WTC11 (cell line): ENCODE data around the gene HIPK2. TPM values are rescaled to one million over a fixed set of nuclear protein-coding genes. Genes with fewer than 3 reads are reported as not detected.

Experiments used
- ATAC-seq: fragments of 200-7000 bp; cut with Tn5 transposase; 2 replicates; pipeline ENCODE4 v1.10.0; 2021; ENCODE audit warnings: mild to moderate bottlenecking, moderate library complexity
- CTCF ChIA-PET: fragments of 300-600 bp; sonication (Branson Sonifier 250); formaldehyde crosslinking; loops from one replicate; lab custom pipeline; 2021; ENCODE audit warnings: antibody characterized with exemption; lab: Charles Lee
- POLR2A ChIA-PET: fragments of 350-600 bp; sonication (Branson Sonifier 250); formaldehyde crosslinking; loops from one replicate; lab custom pipeline; 2021; ENCODE audit warnings: antibody characterized with exemption; lab: Charles Lee
- DNase-seq: peaks from one replicate; pipeline ENCODE4 v3.0.0; 2021; ENCODE audit warnings: low spot score
- H3K27ac Mint-ChIP-seq: 2 replicates; pipeline ENCODE4 v1.8.0; 2021; ENCODE audit warnings: mixed read lengths
- H3K27me3 Mint-ChIP-seq: 2 replicates; pipeline ENCODE4 v1.8.0; 2021; ENCODE audit warnings: low read depth, mild to moderate bottlenecking, moderate library complexity, mixed read lengths
- H3K36me3 Mint-ChIP-seq: 2 replicates; pipeline ENCODE4 v1.8.0; 2021; ENCODE audit warnings: mixed read lengths
- H3K4me1 Mint-ChIP-seq: 2 replicates; pipeline ENCODE4 v1.8.0; 2022; ENCODE audit warnings: mixed read lengths
- H3K4me3 Mint-ChIP-seq: 2 replicates; pipeline ENCODE4 v1.8.0; 2021; ENCODE audit warnings: mild to moderate bottlenecking, moderate library complexity, mixed read lengths
- H3K9me3 Mint-ChIP-seq: 2 replicates; pipeline ENCODE4 v1.8.0; 2021; ENCODE audit warnings: mixed read lengths
- CBFB ChIP-seq: sonication (generic); formaldehyde crosslinking; IDR thresholded peaks from 2 replicates; pipeline ENCODE4 v1.8.1; 2022; ENCODE audit warnings: mild to moderate bottlenecking, low read depth, missing genetic modification reagents
- E2F5 ChIP-seq: sonication (generic); formaldehyde crosslinking; IDR thresholded peaks from 2 replicates; pipeline ENCODE4 v1.8.1; 2022; ENCODE audit warnings: mild to moderate bottlenecking, moderate library complexity, missing genetic modification reagents
- EMX1 ChIP-seq: fragments of 250-450 bp; sonication (Bioruptor Pico); IDR thresholded peaks from 2 replicates; pipeline ENCODE4 v1.8.0; 2021; ENCODE audit warnings: mild to moderate bottlenecking
- JAZF1 ChIP-seq: fragments of 250-450 bp; sonication (Bioruptor Pico); IDR thresholded peaks from 2 replicates; pipeline ENCODE4 v1.9.0; 2021; ENCODE audit warnings: moderate library complexity, mild to moderate bottlenecking, inconsistent platforms
- JUN ChIP-seq: sonication (generic); formaldehyde crosslinking; IDR thresholded peaks from 2 replicates; pipeline ENCODE4 v1.8.0; 2023; ENCODE audit warnings: mild to moderate bottlenecking, missing genetic modification reagents
- PRDM15 ChIP-seq: sonication (generic); formaldehyde crosslinking; IDR thresholded peaks from 2 replicates; pipeline ENCODE4 v1.8.0; 2022; ENCODE audit warnings: missing genetic modification reagents
- PRRX2 ChIP-seq: fragments of 250-450 bp; sonication (Bioruptor Pico); IDR thresholded peaks from 2 replicates; pipeline ENCODE4 v1.8.0; 2021; ENCODE audit warnings: mild to moderate bottlenecking
- ZNF138 ChIP-seq: sonication (generic); formaldehyde crosslinking; conservative IDR thresholded peaks from 2 replicates; pipeline ENCODE4 v1.8.1; 2022; ENCODE audit warnings: mild to moderate bottlenecking, moderate library complexity, missing genetic modification reagents
- ZNF263 ChIP-seq: sonication (generic); formaldehyde crosslinking; IDR thresholded peaks from 2 replicates; pipeline ENCODE4 v1.8.1; 2022; ENCODE audit warnings: low read depth, mild to moderate bottlenecking, moderate library complexity, missing genetic modification reagents
- ZNF423 ChIP-seq: fragments of 250-450 bp; sonication (Bioruptor Pico); IDR thresholded peaks from 2 replicates; pipeline ENCODE4 v2.1.2; 2022; ENCODE audit warnings: mild to moderate bottlenecking, moderate library complexity
- ZNF425 ChIP-seq: fragments of 250-450 bp; sonication (Bioruptor Pico); conservative IDR thresholded peaks from 2 replicates; pipeline ENCODE4 v1.9.0; 2021; ENCODE audit warnings: mild to moderate bottlenecking
- ZNF532 ChIP-seq: fragments of 250-450 bp; sonication (Bioruptor Pico); IDR thresholded peaks from 2 replicates; pipeline ENCODE4 v1.9.0; 2021; ENCODE audit warnings: mild to moderate bottlenecking, borderline replicate concordance
- total RNA-seq: library from RNA; stranded (reverse); gene quantifications from 3 replicates; pipeline ENCODE4 v1.2.3, GENCODE V29; 2021
- TF ChIP-seq, protein P1 (sequence below): sonication (generic); formaldehyde crosslinking; IDR thresholded peaks from 2 replicates; pipeline ENCODE4 v1.8.0; 2023; ENCODE audit warnings: missing genetic modification reagents
- TF ChIP-seq, protein P2 (sequence below): sonication (generic); formaldehyde crosslinking; IDR thresholded peaks from 2 replicates; pipeline ENCODE4 v1.8.1; 2023; ENCODE audit warnings: mild to moderate bottlenecking, missing genetic modification reagents, borderline replicate concordance
- TF ChIP-seq, protein P3 (sequence below): sonication (generic); formaldehyde crosslinking; IDR thresholded peaks from 2 replicates; pipeline ENCODE4 v1.8.0; 2022; ENCODE audit warnings: mild to moderate bottlenecking, missing genetic modification reagents
- TF ChIP-seq, protein P4 (sequence below): sonication (generic); formaldehyde crosslinking; IDR thresholded peaks from 2 replicates; pipeline ENCODE4 v1.8.1; 2023; ENCODE audit warnings: mild to moderate bottlenecking, missing genetic modification reagents, moderate library complexity

Gene HIPK2
- total RNA-seq, 1 experiment from 2014 or later, result 25.3 TPM

DNA sequence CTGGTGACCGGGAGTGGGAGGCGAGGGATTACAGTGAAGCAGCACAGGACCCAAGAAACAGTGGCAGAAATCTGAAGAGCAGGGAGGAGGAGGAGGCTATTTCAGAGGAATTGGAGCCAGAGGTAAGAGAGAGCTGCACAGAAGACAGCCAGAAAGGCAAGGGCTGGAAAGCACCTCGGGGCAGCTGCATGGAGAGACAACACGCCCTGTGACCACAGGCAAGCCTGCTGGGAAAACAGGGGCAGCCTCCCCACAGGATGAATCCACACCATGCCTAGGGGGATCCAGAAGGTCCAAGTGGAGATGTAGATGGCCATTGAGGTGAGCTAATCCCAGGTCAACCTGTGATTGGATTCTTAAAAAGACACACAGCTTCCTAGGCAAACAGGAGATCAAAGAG lies 135.5 kb downstream of the HIPK2 start (continued):
- TF ChIP-seq, protein P1, sequence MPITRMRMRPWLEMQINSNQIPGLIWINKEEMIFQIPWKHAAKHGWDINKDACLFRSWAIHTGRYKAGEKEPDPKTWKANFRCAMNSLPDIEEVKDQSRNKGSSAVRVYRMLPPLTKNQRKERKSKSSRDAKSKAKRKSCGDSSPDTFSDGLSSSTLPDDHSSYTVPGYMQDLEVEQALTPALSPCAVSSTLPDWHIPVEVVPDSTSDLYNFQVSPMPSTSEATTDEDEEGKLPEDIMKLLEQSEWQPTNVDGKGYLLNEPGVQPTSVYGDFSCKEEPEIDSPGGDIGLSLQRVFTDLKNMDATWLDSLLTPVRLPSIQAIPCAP (CRISPR knock-in tag), result no peak
- no peak for TF ChIP-seq PRRX2 (CRISPR knock-in tag)
- TF ChIP-seq CBFB, result no peak
- TF ChIP-seq EMX1 (CRISPR knock-in tag), result no peak
- no peak for TF ChIP-seq ZNF425 (CRISPR knock-in tag)
- no peak for TF ChIP-seq JAZF1 (CRISPR knock-in tag)

DNA sequence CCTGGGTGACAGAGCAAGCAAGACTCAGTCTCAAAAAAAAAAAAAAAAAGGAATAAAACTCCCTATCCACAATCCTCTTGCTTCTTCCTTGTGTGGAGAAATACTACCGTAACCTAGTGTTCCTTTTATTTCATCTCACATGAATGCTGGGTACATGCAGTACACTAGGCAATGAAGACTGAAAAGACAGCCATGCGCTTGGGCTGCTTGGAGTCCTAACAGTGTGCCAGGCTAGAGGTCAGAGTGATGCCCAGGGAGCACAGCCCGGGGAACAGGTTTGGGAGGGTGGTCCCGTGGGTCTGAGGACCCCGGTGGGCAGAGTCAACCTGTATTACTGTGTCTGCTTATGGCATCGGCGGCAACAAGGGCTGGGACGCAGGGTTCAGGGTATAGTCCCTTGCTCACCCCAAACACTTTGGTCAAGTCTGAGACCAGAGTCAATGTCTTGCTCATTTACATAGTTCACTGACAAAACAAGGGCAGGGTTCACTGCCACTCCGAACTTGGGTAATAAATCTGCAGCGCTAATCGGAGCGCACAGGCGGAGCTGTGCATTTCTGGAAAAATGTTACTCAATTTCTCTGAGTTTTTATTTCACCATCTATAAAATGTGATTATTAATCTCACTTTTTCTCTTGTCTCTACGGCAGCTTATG lies 136.3 kb downstream of the HIPK2 start:
- no peak overlapping the region for H3K4me3 Mint-ChIP-seq
- CTCF ChIA-PET, result interaction anchor here (1.0 to 1.7 kb wide), 4 partner anchors 21 to 364 kb away, joined by 4 to 6 read pairs (median 4); no protein-coding TSS in a partner anchor
- DNase-seq (no peak), ATAC-seq (no peak)
- H3K36me3 Mint-ChIP-seq, result no peaks in the 10 kb centered on the region
- H3K27ac Mint-ChIP-seq, result no peak overlapping the region
- peaks cover 4% of the 10 kb centered on the region; the same call in 1 of the 2 replicates for H3K9me3 Mint-ChIP-seq
- no peaks in the 10 kb centered on the region for H3K27me3 Mint-ChIP-seq
- no peak for TF ChIP-seq PRDM15 (CRISPR knock-in tag)
- TF ChIP-seq ZNF263 (CRISPR knock-in tag), result no peak
- no peak for TF ChIP-seq E2F5
- TF ChIP-seq, protein P2, sequence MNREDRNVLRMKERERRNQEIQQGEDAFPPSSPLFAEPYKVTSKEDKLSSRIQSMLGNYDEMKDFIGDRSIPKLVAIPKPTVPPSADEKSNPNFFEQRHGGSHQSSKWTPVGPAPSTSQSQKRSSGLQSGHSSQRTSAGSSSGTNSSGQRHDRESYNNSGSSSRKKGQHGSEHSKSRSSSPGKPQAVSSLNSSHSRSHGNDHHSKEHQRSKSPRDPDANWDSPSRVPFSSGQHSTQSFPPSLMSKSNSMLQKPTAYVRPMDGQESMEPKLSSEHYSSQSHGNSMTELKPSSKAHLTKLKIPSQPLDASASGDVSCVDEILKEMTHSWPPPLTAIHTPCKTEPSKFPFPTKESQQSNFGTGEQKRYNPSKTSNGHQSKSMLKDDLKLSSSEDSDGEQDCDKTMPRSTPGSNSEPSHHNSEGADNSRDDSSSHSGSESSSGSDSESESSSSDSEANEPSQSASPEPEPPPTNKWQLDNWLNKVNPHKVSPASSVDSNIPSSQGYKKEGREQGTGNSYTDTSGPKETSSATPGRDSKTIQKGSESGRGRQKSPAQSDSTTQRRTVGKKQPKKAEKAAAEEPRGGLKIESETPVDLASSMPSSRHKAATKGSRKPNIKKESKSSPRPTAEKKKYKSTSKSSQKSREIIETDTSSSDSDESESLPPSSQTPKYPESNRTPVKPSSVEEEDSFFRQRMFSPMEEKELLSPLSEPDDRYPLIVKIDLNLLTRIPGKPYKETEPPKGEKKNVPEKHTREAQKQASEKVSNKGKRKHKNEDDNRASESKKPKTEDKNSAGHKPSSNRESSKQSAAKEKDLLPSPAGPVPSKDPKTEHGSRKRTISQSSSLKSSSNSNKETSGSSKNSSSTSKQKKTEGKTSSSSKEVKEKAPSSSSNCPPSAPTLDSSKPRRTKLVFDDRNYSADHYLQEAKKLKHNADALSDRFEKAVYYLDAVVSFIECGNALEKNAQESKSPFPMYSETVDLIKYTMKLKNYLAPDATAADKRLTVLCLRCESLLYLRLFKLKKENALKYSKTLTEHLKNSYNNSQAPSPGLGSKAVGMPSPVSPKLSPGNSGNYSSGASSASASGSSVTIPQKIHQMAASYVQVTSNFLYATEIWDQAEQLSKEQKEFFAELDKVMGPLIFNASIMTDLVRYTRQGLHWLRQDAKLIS (CRISPR knock-in tag), result no peak
- TF ChIP-seq EMX1 (CRISPR knock-in tag), result no peak
- TF ChIP-seq, protein P3, sequence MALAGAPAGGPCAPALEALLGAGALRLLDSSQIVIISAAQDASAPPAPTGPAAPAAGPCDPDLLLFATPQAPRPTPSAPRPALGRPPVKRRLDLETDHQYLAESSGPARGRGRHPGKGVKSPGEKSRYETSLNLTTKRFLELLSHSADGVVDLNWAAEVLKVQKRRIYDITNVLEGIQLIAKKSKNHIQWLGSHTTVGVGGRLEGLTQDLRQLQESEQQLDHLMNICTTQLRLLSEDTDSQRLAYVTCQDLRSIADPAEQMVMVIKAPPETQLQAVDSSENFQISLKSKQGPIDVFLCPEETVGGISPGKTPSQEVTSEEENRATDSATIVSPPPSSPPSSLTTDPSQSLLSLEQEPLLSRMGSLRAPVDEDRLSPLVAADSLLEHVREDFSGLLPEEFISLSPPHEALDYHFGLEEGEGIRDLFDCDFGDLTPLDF (CRISPR knock-in tag), result no peak
- no peak for TF ChIP-seq ZNF423 (CRISPR knock-in tag)
- no peak for TF ChIP-seq ZNF532 (CRISPR knock-in tag)
- TF ChIP-seq JUN (CRISPR knock-in tag), result no peak
- no peak for TF ChIP-seq ZNF138 (CRISPR knock-in tag)
- TF ChIP-seq, protein P4, sequence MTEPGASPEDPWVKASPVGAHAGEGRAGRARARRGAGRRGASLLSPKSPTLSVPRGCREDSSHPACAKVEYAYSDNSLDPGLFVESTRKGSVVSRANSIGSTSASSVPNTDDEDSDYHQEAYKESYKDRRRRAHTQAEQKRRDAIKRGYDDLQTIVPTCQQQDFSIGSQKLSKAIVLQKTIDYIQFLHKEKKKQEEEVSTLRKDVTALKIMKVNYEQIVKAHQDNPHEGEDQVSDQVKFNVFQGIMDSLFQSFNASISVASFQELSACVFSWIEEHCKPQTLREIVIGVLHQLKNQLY (CRISPR knock-in tag), result no peak
- POLR2A ChIA-PET, result no interaction called here
- H3K4me1 Mint-ChIP-seq, result peaks cover 7% of the 10 kb centered on the region
